RWPE2 (cell line): ENCODE data around the gene EIF1AY.

Source experiments
- ATAC-seq: fragments of 200-7000 bp; cut with Tn5 transposase; 3 replicates; pipeline ENCODE4 v1.9.1; 2021; ENCODE audit warnings: low read depth
- DNase-seq: peaks from one replicate; pipeline ENCODE4 v3.0.0-alpha.2; 2020; ENCODE audit warnings: low spot score
- H3K27ac ChIP-seq: fragments of 450-650 bp; 2 replicates; pipeline ENCODE4 v1.5.1; 2017; ENCODE audit warnings: mild to moderate bottlenecking; ENCODE audit not compliant: poor library complexity, severe bottlenecking
- H3K27me3 ChIP-seq: fragments of 250-450 bp; sonication (Bioruptor Pico); 2 replicates; pipeline ENCODE4 v1.5.1; 2021; ENCODE audit warnings: mild to moderate bottlenecking, moderate library complexity; ENCODE audit not compliant: insufficient read depth, poor library complexity, severe bottlenecking
- H3K36me3 ChIP-seq: fragments of 250-450 bp; sonication (Bioruptor Pico); 2 replicates; pipeline ENCODE4 v1.5.1; 2020; ENCODE audit warnings: low read depth, mild to moderate bottlenecking, moderate library complexity
- H3K4me1 ChIP-seq: fragments of 250-450 bp; sonication (Bioruptor Pico); 2 replicates; pipeline ENCODE4 v1.5.1; 2021; ENCODE audit warnings: mild to moderate bottlenecking, moderate library complexity; ENCODE audit not compliant: insufficient read depth, poor library complexity, severe bottlenecking
- H3K4me3 ChIP-seq: fragments of 250-450 bp; sonication (Bioruptor Pico); 2 replicates; pipeline ENCODE4 v1.5.1; 2021; ENCODE audit warnings: mild to moderate bottlenecking, moderate library complexity; ENCODE audit not compliant: severe bottlenecking
- H3K9me3 ChIP-seq: fragments of 250-450 bp; sonication (Bioruptor Pico); 2 replicates; pipeline ENCODE4 v1.5.1; 2021; ENCODE audit warnings: mild to moderate bottlenecking, moderate library complexity; ENCODE audit not compliant: severe bottlenecking
- TF ChIP-seq, protein P1 (sequence below): fragments of 450-650 bp; IDR thresholded peaks from one replicate; pipeline ENCODE4 v1.5.1; 2017; ENCODE audit warnings: mild to moderate bottlenecking, moderate library complexity; ENCODE audit not compliant: poor library complexity, severe bottlenecking

EIF1AY gene

DNA sequence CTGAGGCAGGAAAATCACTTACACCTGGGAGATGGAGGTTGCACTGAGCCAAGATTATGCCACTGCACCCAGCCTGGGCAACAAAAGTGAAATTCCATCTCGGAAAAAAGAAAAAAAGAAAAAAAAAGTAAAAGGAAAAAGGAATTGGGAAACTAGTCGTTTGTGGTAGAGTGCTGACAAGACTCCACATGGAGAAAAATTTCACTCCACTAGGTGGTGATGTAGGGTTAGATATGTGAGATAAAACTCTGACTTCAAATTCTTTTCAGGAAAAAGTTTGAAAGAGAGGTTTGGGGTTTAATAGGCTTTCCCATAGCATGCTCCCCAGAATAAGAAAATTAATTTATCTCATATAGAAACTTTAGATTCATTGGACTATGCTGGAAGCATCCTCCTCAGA lies 16.9 kb upstream of the EIF1AY start:
- TF ChIP-seq, protein P1, sequence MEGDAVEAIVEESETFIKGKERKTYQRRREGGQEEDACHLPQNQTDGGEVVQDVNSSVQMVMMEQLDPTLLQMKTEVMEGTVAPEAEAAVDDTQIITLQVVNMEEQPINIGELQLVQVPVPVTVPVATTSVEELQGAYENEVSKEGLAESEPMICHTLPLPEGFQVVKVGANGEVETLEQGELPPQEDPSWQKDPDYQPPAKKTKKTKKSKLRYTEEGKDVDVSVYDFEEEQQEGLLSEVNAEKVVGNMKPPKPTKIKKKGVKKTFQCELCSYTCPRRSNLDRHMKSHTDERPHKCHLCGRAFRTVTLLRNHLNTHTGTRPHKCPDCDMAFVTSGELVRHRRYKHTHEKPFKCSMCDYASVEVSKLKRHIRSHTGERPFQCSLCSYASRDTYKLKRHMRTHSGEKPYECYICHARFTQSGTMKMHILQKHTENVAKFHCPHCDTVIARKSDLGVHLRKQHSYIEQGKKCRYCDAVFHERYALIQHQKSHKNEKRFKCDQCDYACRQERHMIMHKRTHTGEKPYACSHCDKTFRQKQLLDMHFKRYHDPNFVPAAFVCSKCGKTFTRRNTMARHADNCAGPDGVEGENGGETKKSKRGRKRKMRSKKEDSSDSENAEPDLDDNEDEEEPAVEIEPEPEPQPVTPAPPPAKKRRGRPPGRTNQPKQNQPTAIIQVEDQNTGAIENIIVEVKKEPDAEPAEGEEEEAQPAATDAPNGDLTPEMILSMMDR, result peak; percentile 61
- no peaks in the 10 kb centered on the region for H3K27me3 ChIP-seq
- no peaks in the 10 kb centered on the region for H3K36me3 ChIP-seq
- ATAC-seq (no peak), DNase-seq (no peak)
- no peaks in the 10 kb centered on the region for H3K9me3 ChIP-seq
- no peak overlapping the region for H3K4me3 ChIP-seq
- no peak overlapping the region for H3K27ac ChIP-seq
- no peaks in the 10 kb centered on the region for H3K4me1 ChIP-seq

DNA sequence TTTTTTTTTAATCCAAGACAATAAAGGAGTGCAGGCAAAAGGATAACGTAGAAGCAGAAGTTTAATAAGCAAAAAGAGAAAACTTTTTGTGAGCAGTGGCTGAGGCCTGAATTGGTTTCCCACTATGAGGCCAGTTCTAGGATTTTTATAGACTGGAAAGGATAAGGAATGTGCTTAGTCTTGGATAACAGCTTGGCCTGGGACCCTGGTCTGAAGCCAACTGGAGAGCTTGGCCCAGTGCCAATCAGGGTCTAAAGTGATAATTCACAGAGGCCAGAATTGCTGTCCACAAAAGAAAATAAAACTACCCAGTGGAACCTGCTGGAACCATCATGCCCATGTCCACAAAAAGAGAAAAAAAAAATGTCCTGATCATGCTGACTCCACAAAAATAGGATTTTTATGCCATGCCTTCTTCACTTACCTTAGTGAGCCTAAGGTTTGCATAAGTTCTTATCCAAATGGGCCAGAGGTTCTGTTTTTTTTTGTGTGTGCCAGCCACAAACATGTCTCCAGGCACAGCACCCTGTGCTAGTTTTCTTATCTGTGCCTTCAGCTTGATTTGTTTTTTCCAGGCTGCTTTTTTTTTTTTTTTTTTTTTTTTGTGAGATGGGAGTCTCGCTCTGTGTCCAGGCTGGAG lies 15.6 kb upstream of the EIF1AY start:
- DNase-seq (no peak), ATAC-seq (no peak)
- TF ChIP-seq, protein P1, result no peak
- Histone ChIP-seq H3K27ac (no peak overlapping the region), H3K4me3 (no peak overlapping the region), H3K27me3 (no peaks in the 10 kb centered on the region), H3K36me3 (no peaks in the 10 kb centered on the region), H3K9me3 (no peaks in the 10 kb centered on the region), H3K4me1 (no peaks in the 10 kb centered on the region)

DNA sequence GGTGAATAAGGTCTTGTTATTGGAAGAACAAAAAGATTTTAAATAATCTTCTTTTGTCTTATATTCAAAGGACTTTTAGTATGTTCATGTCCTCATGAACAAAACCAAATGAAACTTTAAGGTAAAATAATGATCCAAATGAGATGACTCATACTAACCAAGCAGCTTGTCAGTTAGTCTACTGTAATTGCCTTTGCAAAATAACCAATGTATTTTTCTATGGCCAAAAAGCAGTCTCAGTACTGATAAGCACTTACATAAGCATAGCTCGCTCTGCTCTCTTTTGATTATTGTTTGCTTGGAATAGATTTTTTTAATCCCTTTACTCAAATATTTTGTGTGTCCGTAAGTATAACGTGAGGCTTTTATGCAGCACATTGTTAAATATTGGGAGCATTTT lies 4.3 kb upstream of the EIF1AY start:
- TF ChIP-seq, protein P1, result no peak
- Histone ChIP-seq H3K27ac (no peak overlapping the region), H3K9me3 (no peaks in the 10 kb centered on the region), H3K4me1 (no peaks in the 10 kb centered on the region), H3K36me3 (no peaks in the 10 kb centered on the region), H3K27me3 (no peaks in the 10 kb centered on the region), H3K4me3 (no peak overlapping the region)
- DNase-seq (no peak), ATAC-seq (no peak)

DNA sequence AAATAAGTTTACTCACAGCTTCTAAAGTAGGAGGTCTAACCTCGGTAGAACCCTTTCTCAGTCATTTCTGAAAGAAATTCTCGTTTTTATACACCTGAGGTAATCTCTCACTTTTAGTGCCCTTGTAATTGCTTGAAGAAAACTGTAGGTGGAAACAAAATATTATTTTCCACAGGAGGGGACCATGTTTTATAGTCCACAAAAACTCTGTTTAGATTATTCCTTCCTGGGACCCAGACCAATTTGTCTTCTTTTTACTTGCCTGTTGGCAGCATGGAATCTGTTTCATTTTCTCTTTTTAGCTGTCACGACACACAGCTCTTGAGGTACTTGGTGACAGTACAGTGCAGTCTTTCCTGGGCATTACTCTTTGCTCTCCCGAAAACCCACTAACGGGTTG lies 930 bp downstream of the EIF1AY start:
- no peak for ATAC-seq
- no peak for DNase-seq
- H3K27me3 ChIP-seq, result no peaks in the 10 kb centered on the region
- H3K27ac ChIP-seq, result peak overlapping the region; percentile 77
- TF ChIP-seq, protein P1, result peak; percentile 48
- H3K9me3 ChIP-seq, result no peaks in the 10 kb centered on the region
- peak overlapping the region; percentile 75 for H3K4me3 ChIP-seq
- peaks cover 24% of the 10 kb centered on the region for H3K36me3 ChIP-seq
- H3K4me1 ChIP-seq, result peaks cover 19% of the 10 kb centered on the region

DNA sequence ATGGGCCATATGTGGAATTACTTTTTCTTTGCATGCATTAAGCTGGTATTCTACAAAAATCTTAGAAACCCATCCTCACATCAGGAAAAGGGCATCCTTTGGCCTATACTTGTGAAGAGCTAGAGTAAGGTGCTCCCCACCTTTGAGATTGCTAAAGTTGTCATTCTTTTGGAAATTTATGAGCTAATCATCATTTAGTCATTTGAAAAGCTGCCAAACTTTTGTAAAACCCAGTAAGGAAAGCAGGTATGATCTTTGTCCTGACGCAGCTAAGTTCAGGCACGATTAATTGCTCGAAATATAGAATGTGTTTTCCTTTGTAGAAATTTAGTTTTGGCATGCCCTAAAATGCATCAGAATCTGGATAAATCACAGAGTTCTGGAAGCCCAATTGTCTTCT lies 2.6 kb downstream of the EIF1AY start:
- Histone ChIP-seq H3K4me1 (peaks cover 19% of the 10 kb centered on the region), H3K36me3 (peaks cover 40% of the 10 kb centered on the region), H3K9me3 (no peaks in the 10 kb centered on the region), H3K27ac (peak overlapping the region; percentile 21), H3K27me3 (no peaks in the 10 kb centered on the region), H3K4me3 (no peak overlapping the region)
- TF ChIP-seq, protein P1, result no peak
- ATAC-seq (peak; percentile 18; the same call in 2 of the 3 replicates), DNase-seq (no peak)
